Neural cell (in vitro differentiated cells): ENCODE measurements around the gene PRKACA.

Source experiments
- CTCF ChIP-seq: fragments of 450-650 bp; IDR thresholded peaks from 2 replicates; pipeline ENCODE4 v1.5.1; 2014; ENCODE audit warnings: antibody characterized with exemption, mild to moderate bottlenecking, moderate library complexity; ENCODE audit not compliant: poor library complexity, severe bottlenecking
- EP300 ChIP-seq: fragments of 450-650 bp; conservative IDR thresholded peaks from 2 replicates; pipeline ENCODE4 v1.6.1; 2014; ENCODE audit warnings: antibody characterized with exemption, mild to moderate bottlenecking, moderate library complexity; ENCODE audit not compliant: poor library complexity, severe bottlenecking
- EZH2 ChIP-seq: fragments of 200-600, 300-800 bp; shearing (Covaris generic), sonication (generic); IDR thresholded peaks from 2 replicates; pipeline ENCODE4 v1.6.1; 2014; ENCODE audit warnings: antibody characterized with exemption, low read length, borderline replicate concordance, mild to moderate bottlenecking; ENCODE audit not compliant: insufficient read depth, poor library complexity, severe bottlenecking
- MXI1 ChIP-seq: fragments of 450-650 bp; conservative IDR thresholded peaks from 2 replicates; pipeline ENCODE4 v1.6.1; 2014; ENCODE audit warnings: antibody characterized with exemption, mild to moderate bottlenecking; ENCODE audit not compliant: poor library complexity, severe bottlenecking
- POLR2AphosphoS5 ChIP-seq: IDR thresholded peaks from 2 replicates; pipeline ENCODE4 v1.6.1; 2012
- RAD21 ChIP-seq: fragments of 450-650 bp; conservative IDR thresholded peaks from 2 replicates; pipeline ENCODE4 v1.6.1; 2014; ENCODE audit warnings: antibody characterized with exemption, mild to moderate bottlenecking, moderate library complexity
- REST ChIP-seq: IDR thresholded peaks from 2 replicates; pipeline ENCODE4 v1.6.1; 2012; ENCODE audit warnings: borderline replicate concordance
- TAF1 ChIP-seq: IDR thresholded peaks from 2 replicates; pipeline ENCODE4 v1.6.1; 2012; ENCODE audit warnings: low read depth

DNA sequence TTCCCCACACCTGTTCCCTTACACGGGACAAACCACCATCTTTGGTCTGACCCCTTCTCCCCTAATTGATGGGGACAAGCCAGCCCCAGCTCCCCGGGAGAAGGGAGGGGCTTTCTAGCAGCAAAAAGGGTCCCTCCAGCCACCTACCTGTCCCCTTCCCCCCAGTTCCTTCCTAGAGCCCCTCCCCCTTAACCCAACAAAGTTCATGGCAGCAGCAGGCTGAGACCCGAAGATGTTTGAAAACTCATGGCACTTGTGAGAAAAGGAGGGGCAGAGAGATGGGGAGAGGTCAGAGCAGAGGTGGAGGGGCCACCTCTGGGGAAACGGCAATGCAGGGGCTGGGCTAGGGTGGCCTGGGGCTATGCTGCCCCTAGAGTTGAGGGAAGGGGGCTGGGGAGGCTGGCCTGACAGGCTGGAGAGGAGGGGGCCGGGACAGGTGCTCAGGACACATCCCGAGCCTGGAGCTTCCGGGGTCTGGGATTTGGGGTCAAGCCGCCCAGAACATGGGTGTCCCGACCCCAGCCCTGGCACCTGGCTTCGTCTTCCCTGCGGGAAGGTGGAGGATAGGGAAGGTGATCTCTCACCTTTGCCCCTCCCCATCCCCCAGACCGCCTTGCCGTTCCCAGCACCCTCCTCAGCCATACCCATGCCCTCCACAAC lies 31.3 kb upstream of the PRKACA start:
- TF ChIP-seq EP300 (no peak), CTCF (no peak), REST (no peak), EZH2 (no peak), TAF1 (no peak), POLR2AphosphoS5 (no peak), MXI1 (no peak), RAD21 (no peak)
